GM21447 (cell line): ENCODE results near the gene BMPR1B.
"Not testable (repeated sequence)": the region's sequence is repeated elsewhere in the genome, so short reads cannot be mapped to it uniquely, and the experiment has no call there.

Experiments
- ATAC-seq: cut with Tn5 transposase; IDR thresholded peaks from one replicate; pipeline ENCODE4 v1.9.1; 2021; ENCODE audit not compliant: unreplicated experiment

The BMPR1B gene

DNA sequence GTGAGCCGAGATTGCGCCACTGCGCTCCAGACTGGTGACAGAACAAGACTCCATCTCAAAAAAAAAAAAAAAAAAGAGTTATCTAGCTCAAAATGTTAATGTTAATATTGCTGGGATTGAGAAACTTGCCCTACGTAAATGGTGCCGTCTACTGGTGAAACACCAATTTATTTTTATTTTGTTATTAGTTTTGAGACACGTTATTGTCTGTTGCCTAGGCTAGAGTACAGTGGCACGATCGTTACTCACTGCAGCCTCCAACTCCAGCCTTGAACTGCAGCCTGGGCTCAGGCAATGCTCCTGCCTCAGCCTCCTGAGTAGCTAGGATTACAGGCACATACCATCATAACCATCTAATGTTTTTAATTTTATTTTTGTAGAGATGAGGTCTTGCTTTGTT, 262.8 kb downstream of the BMPR1B start:
- no peak for ATAC-seq

DNA sequence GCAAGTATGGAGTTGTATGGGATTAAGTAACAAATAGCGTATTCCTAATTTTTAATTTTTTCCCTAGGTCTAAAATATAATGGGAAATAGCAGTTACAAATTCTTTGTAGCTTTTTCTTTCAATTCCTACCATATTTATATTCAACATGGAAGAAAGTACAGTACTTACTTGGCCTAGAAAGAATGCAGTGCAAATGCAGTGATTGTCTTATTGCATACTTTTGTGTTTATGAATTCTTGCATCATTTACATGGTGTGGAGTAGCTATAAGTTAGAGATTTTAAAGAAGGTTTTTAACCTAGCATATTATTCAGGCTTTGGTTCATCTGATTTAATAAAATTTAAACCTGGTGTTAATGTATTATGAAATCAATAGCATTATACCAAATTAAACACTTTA, 263.3 kb downstream of the BMPR1B start:
- no peak for ATAC-seq

DNA sequence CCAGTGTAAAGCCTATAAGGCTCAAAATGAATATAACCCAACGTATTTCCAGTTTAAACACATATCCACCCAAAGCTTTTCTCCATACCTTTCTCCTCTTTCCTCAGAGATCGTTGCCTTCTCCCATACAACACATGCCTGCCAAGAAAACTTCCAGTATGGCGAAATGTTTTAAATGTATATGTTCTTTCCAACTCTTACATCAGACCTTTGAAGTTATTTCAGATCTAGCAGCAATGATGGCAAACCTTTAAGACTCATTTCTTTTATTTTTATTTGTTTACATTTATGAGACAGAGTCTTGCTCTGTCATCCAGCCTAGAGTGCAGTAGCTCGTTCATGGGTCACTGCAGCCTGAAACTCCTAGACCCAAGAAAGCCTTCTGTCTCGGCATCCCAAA, 265.4 kb downstream of the BMPR1B start:
- ATAC-seq: no peak

DNA sequence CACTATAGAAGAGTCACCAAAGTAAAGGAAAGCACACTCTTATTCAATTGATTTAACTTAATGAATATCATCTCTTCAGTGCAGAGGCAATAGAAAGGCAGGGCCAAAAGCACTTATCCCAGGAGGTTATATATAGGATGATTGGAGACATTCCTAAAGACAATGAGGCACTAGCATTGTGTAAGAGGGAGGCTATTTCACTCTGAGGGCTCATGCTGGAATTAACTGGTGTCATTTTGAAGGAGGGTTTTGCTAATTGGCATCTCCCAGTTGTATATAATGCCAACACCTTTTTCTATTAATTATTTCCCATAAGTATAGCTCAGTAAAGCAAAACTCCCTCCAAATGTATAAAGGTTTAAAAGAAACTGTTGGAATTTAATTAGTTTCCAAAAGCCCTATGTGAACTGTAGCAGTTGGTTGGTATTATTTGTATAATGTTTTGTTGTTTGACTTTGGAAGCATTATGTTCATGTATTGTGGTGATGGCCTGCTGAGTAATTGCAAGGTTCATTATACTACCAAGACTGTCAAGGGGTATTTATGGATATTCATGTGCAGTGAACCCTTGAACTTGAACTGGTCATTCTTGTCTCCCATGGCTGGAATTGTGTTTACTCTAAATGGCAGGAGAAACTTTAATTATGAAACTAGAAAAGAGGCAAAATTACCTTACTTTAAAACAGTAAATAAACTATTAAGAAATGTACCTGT, 270.3 kb downstream of the BMPR1B start:
- no peak for ATAC-seq

DNA sequence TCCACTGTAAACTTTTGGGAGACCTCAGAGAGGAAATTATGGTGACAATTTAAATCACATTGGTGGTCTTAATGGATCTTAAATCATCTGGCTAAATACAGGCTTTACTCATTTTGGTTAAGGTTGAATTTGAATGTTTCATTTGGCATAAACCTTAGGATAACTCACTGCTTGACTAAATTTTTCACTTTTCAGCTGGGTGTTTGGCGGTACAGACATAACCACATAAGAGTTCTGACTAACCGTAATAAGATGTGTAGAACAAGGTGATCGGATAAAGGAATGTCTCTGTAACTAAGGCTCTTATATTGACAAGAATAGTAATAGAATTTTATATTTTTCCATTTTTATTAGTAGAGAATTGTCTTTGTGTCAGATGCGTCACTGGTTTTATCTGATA, 281.0 kb downstream of the BMPR1B start:
- ATAC-seq: no peak

DNA sequence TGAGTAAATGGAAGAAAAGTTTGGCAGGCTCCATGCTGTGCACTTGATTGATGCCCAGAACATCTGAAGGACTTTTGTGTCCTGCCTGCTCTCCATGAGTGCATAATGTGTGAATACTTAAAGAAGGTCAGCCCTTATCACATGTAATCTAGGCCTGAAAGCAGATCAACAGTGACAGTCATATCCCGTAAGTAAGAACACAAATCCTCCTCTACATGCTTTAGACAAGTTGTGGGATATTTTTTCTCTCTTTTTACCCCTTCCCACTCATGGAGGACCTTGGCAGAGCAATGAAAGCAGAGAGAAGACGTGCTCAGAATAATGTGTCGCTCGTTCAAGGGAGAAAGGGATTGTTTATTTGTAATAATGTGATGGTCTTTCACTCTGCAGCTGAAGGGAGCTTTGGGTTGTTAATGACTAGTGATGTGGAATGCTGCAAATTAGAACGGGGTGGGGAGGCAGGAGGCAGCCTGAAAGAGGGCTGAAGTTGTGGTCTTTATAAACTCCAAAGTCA, 286.6 kb downstream of the BMPR1B start:
- no peak for ATAC-seq

DNA sequence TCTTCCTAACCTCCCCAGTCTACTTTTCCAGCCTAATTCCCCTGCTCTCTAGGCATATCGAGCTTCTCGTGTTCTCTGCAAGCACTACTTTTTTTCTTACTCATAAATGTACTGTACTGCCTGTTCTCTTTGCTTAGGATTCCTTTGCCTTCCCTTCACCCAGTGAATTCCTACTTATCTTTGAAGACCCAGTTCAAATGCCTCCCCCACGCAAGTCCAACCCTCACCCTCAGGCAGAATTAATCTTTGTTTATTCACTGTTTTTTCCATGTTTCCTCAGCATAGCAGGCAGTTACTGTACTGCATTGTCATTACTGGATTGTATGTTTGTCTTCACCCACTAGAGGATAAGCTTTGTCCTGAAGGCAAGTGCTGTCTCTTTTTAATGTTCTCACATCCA, 287.7 kb downstream of the BMPR1B start:
- no peak for ATAC-seq

DNA sequence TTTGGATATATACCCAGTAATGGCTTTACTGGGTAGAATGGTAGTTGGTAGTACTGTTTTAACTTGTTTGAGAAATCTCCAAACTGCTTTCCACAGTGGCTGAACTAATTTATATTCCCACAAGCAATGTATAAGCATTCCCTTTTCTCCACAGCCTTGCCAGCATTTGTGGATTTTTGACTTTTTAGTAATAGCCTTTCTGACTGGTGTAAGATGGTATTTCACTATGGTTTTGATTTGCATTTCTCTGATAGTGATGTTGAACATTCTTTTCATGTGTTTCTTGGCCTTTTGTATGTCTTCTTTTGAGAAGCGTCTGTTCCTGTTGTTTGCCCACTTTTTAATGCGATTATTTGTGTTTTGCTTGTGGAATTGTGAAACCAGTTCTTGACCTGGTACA, 290.5 kb downstream of the BMPR1B start:
- ATAC-seq: no peak

DNA sequence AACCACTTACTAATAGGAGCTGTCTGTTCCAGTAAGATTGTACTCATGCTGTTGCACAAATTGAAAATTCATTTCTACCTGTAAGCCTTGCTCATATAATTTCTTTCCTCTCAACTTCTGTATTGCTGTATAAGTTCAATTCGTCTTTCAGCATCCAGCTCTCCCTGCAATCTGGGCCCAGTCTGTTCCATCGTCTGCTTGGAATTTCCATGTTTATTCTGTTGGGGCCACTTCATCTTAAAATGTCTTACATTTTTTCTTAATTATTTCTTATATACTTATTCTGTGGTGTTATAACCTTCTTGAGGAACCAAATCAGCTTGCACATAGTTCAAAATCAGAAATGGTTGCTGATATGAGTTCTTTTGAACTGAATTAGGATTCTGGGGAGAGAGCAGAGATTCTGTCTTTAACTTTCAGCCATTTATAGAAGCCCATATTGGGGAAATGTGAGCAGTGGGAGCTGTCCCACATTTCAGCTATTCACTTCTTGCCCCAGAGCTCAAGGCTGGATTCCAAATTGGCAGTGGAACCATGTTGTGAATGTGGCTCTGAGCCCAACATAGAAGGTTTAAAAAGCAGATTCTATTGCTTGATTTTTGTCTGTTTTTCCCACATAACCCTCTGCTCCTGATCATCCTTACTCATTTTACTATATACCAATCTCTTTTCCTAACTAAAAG, 291.9 kb downstream of the BMPR1B start:
- no peak for ATAC-seq

DNA sequence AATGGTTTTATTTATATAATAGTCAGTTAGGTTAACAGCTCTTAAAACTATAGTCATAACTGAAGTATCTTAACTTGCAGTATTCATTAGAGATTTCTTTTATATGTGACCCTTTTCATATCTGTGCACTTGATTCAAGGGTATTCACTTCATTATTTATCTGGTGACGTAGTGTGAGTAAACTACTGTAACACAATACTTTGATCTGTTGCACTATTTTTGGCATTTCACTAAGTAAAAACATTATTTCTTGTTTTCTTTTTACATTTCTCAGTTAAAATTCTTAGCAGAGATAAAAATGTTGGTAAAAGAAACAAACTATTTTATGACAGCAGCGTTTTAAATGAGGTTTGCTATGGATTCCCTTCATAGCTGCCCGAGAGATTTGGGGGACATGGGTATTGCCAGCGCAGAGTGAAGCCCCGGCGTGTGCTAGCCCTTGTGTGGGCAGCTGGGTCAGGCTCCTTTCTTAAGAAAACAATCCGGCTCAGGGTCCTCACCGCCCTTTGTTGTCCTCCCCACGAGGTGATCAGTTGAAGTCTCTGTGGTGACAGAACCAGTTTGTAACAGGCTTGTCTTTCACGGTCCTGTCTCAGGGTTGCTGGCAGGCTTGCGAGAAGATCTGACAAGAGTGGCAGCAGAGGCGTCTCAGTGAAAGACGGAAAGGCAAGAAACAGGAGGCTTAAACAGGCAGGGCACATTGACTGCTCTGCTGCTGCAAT, 293.4 kb downstream of the BMPR1B start:
- no peak for ATAC-seq

DNA sequence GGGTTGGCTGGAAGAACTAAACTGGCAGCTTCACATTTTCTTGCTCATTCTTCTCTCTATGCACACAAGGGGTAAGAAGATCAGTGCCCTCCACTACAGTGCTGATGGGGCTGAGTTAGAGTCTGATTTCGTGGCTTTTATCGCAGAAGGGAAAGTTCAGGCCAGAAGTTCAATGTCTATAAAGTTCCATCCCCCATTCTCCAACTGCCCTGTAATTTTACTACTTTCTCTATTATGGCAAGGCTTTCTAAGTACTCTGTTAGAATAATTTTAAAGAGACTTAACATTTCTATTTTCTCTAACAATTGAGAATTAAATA, 293.9 kb downstream of the BMPR1B start:
- no peak for ATAC-seq

DNA sequence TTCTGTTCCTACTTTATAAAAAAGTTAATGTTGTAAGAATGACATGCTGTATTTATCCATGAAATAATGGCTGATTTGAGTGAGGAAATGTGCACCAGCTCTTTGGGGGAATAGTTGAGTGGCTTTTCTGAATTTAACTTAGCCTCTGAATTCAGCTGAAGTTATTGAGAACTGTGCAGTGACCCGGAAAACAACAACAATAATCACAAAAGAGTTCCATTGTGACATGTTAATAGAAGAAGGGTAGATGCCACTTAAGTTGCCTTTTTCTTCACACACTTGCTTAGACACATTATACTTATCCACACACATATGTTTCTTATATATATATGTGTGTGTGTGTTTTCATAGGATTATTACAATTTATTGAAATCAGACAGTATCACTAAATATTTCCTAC, 301.2 kb downstream of the BMPR1B start:
- no peak for ATAC-seq

DNA sequence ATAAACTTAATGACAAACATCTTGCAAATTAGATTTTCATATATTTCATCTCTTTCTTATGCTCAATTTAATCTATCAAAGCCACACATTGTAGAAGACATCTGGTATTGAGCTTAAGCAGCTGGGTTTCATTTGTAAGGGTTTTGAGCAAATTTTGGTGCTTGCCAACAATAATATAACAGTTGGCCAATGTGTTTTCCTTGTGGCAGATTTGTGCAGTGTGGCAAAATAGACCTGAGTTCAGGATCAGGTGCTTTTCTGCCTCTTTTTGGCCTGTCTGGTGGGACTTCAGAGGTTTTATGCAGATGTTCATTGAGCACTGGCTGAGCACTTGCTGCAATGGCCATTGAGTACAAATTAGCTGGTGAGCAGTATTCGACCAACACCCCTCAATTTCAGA, 301.9 kb downstream of the BMPR1B start:
- no peak for ATAC-seq

DNA sequence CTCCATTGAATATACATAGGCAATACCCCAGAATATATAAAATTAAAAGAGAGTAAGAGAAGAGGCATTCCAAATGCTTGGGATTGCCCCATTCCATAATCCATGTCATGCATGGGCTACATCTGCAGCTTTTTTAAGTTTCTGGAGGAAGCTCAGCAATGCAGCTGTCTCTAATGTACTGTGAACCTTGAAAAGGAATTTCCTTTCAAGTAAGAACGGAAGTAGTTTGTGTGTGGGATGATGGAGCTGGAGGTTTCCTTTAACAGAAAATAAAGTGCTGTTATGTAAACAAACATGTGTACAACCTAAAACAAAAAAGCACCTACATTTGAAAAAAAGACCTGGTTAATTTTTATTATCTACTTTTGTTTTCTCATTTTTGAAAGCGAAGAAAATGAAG, 303.5 kb downstream of the BMPR1B start:
- ATAC-seq: no peak

DNA sequence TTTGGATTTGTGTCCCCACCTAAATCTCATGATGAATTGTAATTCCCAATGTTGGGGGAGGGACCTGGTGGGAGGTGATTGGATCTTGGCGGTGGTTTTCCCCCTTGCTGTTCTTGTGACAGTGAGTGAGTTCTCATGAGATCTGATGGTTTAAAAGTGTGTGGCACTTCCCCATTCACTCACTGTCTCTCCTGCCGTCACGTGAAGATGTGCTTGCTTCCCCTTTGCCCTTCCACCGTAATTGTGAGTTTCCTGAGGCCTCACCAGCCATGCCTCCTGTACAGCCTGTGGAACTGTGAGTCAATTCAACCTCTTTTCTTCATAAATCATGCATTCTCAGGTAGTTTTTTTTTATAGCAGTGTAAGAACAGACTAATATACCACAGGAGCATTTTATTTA, 304.0 kb downstream of the BMPR1B start:
- not testable (repeated sequence) for ATAC-seq

DNA sequence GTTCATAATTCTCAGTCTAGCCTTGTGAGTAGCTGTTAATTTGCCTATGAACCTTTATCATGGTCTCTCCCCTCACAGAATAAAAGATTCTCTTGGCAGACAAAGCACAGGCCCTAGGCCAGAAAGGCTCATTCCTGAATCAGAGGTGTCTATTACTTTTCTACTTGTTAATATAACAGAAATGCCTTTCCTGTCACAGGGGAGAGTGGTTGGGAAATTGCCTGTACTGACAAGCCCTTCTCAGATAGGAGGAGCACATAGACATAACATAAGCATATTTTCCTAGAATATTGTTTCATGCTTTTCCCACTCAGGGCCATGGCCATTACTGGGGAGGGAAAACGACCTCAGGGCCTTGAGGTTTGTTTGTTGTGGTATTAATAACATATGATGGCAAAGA, 308.3 kb downstream of the BMPR1B start:
- ATAC-seq: no peak

DNA sequence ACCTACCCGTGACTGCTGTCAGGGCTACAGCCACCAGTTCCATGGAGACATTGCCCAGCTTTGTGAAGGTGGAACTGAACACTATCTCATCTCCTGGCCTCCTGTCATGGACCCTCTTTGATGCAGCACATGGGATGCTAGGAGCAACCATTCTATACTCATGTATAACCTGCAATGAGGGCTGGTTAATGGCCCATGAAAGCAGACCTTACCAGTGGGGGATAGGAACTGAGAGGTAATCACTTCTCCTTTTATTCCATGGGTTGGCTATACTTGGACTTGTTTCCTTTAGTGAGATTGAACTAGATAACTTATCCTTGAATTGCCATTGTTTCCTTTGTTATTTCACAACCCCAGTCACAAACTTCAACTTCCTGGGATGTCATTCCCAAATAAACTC, 310.6 kb downstream of the BMPR1B start:
- ATAC-seq: no peak

DNA sequence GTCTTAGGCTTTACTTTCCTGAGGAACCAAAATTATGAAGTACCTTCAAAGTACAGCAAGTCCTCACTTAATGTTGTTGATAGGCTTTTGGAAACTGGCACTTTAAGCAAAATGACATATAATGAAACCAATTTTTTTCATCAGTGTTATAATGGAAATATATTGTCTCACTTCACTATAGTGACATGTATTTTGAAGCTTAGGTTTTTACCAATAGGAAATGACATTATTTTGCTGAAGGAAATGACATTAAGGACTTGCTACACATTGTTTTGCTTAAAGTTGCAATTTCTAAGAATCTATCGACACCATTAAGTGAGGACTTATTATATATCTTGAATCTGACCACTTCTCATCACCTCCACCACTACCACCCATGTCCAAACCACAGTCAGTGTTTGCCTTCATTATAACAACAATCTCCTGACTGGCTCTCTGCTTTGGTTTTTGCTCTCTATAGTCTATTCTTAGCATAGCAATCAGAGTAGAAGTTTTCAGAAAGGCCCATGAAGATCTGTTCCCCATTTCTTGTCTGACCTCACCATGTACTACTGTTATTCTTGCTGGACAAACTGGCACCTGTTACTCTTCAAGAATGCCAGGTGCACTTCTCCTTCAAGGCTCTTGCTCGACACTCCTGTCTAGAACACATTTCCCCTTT, 311.2 kb downstream of the BMPR1B start:
- ATAC-seq: no peak

DNA sequence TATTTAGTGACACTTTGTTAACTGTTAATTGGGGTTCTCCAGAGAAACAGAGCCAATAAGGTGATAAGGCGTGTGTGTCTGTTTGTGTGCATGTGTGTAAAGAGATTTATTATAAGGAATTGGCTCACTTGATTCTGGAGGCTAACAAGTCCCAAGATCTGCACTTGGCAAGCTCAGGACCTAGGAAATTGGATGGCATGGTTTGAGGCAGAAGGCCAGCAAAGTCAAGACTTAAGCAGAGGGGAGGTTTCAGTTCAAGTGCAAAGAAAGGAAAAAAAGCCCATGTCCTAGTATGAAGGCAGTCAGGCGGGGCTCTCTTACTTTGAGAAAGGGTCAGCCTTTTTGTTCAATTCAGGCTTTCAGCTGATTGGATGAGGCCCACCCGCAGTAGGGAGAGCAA, 314.1 kb downstream of the BMPR1B start:
- no peak for ATAC-seq

DNA sequence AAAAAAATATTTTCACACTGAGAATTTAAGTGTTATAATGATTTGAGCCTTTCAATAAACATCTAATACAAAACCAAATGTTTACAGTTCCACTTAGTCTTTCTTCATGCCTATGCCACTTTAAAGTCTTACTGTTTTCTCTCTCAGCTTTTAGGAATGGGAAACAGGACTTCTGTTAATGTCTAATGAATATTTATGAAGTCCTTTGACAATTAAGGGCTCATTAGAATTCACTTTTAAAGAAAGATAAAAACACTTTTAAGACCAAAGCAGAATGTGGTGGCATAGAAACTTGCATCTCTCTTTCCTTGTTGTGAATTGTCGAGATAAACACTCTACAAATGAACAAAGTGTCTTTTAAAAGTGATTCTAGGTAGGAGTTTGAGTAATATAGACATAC, 315.9 kb downstream of the BMPR1B start:
- no peak for ATAC-seq

DNA sequence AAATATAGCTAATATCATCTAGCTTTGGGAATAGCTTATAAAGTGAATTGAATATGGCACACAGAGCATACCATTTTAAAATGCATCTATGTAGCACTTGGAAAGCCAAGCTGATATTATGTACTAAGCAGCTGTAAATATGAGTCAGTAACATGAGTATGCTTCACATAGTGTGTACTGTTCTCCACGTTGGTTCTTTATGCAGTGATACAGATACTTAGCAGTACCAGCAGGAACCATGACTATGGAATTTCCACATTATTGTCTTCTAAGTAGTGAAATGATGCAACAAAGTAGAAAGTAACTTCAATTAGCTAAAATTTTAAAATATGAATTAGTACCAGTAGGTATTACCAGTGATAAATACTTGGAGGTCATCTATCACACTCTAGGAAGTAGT, 320.1 kb downstream of the BMPR1B start:
- no peak for ATAC-seq

DNA sequence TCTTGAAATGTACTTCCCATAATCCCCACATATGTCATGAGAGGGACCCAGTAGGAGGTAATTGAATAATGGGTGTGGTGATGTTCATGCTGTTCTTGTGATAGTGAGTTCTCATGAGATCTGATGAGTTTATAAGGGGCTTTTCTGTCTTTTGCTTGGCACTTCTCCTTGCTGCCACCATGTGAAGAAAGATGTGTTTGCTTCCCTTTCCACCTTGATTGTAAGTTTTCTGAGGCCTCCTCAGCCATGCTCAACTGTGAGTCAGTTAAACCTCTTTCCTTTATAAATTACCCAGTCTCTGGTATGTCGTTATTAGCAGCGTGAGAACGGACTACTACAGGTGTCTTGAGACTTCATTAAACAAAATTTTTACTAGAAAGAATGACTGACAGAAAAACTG, 323.2 kb downstream of the BMPR1B start:
- no peak for ATAC-seq
